ENCODE measurements around the gene NSL1. TPM values are rescaled to one million over a fixed set of nuclear protein-coding genes. Genes with fewer than 3 reads are reported as not detected.
"Not testable (repeated sequence)": the region's sequence is repeated elsewhere in the genome, so short reads cannot be mapped to it uniquely, and the experiment has no call there.

The NSL1 gene
- polyA plus RNA-seq, 12 donors, result 30.0 to 42.9 (median 33.0) TPM; not detected in 1

DNA sequence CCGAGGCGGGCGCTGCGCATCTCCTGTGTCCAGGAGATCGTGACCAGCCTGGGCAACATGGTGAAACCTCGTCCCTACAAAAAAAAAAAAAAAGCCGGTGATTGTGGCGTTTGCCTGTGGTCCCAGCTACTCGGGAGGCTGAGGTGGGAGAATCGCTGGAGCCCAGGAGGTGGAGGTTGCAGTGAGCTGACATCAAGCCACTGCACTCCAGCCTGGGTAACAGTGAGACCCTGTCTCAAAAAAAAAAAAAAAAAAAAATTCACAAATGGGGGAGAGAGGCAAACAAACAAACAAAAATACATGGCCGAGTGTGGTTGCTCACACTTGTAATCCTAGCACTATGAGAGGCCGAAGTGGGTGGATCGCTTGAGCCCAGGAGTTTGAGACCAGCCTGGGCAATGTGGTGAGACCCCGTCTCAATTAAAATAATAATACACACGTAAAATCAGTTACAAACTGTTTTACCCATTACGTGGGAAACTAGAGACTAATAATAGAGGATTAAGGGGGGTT, 875 bp upstream of the NSL1 start:
- no peak for DNase-seq

DNA sequence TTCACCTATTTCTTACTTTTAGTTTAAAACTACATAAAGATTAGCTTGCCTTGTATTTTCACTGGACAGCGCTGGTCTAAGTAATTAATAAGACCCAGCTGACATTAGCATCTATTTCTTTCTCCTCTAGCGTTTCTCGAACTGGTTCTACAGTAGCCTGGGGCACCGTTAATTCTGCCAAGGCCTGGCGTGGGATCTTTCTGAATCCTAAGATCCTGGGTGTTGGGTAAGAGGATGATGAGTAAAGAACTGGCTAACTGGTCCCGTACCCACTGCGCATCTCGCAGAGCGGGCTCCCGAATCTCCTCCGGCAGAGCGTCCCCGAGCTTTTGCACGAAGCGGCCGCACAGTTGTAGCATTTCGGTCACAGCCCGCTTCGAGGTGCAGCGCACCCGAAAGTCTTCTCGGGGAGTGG, 309 bp downstream of the NSL1 start:
- no peak for DNase-seq

DNA sequence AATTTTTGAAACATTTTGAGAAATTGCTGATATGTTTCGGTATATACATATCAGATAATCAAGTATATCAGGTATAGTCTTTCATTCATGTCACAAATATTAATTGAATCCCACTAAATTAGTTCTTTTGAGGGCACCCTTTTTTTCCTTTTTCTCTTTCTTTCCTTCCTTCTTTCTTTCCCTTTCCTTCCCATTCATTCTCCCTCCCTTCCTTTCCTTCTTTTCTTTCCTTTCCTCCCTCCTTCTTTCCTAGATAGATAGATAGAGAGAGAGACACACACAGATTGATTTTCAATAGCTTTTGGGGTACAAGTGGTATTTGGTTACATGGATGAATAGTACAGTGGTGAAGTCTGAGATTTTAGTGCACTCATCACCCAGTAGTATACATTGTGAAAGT, 5.7 kb downstream of the NSL1 start:
- DNase-seq, result no peak

DNA sequence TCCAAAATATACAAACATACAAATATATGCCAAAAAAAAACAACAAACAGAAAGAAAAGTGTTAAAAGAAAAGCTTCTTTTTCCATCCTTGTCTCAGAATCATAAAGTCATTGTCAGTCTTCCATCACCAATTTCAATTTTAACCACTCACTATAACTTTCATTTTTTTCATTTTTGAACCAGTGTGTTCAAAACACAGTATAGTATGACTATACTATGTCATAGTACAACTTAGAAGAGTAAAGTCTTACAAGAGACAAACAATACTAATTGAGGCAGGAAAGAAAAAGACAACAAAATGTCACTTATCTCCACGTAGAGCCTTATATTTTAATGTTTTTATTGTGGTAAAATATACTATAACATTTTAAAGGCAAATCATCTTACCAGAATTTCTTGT, 7.6 kb downstream of the NSL1 start:
- DNase-seq, result no peak

DNA sequence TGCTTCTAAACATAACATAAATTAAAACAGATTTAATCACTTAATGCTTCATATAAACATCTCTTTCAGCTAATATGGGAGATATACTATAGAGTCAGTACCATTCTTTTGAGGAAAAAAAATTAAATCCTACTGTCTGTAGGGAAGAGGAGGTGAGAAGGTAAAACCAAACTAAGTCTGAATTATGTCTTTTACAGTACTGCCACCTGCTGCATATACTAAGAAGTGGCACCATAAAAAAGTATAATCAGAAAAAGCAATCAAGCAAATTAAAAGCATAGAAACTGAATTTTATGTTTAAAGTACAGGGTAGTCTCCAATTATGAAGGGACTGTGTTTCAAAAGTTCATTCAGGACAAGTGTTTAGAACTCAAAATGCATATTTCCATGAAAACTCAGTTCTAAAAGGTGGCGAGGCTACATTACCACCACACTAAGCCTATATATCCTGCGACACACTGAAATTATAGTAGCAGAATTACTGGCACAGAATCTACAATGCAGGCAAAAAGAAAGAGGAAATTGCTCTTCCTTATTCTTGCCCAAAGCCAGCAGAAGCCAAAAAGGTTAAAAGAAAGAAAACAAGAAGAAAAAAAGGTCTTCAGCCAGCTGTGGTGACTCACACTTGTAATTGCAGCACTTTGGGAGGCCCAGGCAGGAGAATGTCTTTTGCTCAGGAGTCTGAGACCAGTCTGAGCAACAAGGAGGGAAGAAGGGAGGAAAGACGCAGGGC, 9.0 kb downstream of the NSL1 start:
- DNase-seq, result no peak

DNA sequence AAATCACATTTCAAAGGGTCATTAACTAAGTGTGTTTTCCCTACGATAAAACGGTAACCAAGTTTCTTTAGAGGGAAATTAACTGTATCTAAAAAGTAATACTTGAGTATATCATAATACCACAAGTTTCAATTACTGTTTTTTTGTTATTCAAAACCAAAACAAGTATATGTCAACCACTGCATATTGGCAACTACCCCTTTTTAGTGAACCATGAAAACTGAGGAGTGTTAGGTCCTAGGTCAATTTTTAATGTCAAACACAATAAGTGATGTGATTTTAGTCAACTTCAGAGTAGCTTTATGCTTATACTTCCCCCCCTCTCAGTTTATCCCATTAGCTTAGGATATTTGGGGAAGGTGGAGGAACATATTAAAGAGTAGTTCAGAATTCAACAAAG, 10.4 kb downstream of the NSL1 start:
- no peak for DNase-seq

DNA sequence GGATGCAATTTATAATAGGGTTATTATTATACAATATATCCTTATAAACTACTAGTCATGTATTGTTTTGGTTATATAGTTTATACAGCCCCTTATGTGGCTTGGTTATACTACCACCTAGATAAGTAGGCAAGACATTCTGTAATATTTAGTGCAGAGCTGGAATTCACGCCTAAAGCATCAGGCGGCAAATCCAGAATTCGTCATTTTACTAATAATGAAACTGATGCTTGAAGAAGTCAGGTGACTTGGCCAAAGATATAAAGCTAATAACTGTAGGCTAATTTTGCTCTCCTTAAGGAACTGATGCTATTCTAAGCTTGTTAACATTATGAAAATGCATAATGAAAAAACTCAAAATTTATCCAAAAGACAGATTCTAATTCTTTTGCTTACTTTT, 10.8 kb downstream of the NSL1 start:
- DNase-seq, result no peak

DNA sequence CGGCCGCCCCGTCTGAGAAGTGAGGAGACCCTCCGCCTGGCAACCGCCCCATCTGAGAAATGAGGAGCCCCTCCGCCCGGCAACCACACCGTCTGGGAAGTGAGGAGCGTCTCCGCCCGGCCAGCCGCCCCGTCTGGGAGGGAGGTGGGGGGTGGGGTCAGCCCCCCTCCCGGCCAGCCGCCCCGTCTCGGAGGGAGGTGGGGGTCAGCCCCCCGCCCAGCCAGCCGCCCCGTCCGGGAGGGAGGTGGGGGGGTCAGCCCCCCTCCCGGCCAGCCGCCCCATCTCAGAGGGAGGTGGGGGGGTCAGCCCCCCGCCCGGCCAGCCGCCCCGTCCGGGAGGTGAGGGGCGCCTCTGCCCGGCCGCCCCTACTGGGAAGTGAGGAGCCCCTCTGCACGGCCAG, 12.5 kb downstream of the NSL1 start:
- DNase-seq, result not testable (repeated sequence)

DNA sequence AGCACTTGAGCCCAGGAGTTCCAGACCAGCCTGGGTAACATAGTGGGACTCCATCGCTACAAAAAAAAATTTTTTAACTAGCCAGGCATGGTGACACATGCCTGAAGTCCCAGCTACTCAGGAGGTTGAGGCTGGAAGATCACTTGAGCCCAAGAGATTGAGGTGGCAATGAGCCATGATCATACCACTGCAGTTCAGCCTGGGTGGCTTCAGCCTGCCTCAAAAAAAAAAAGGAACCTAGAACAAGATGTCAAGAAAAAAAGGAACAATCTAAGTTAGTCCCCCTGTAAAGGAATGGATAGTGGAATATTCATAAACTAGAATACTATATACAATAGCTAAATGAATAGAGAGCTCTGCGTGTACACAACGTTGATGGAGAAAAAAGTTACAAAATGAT, 14.4 kb downstream of the NSL1 start:
- no peak for DNase-seq

DNA sequence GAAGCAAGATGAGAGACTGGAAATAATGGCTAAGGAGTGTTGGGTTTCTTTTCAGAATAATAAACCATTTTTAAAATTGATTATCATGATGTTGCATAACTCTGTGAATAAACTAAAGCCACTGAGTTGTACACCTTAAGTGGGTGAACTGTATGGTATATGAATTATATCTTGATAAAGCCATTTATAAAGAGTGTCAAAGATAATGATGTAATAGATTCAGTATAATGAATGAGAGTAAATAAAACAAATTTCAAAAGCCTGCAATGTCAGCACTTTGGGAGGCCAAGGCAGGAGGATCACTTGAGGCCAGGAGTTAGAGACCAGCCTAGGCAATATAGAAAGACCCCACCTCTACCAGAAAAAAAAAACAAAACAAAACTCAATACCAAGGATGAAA, 16.3 kb downstream of the NSL1 start:
- DNase-seq, result no peak

DNA sequence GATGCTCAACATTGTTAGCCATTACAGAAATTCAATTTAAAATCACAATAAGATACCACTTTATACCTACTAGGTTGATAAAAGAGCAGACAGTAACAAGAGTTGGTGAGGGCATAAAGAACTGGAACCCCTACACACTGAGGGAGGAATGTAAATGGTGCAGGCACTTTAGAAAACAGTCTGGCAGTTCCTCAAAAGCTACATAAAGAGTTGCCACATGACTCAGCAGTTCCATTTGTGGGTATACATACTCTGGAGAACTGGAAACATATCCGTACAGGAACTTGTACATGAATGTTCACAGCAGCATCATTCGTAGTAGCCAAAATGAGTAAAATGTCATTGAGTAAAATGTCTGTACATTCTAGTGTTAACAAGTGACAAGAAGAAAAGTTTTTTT, 17.0 kb downstream of the NSL1 start:
- DNase-seq, result no peak

DNA sequence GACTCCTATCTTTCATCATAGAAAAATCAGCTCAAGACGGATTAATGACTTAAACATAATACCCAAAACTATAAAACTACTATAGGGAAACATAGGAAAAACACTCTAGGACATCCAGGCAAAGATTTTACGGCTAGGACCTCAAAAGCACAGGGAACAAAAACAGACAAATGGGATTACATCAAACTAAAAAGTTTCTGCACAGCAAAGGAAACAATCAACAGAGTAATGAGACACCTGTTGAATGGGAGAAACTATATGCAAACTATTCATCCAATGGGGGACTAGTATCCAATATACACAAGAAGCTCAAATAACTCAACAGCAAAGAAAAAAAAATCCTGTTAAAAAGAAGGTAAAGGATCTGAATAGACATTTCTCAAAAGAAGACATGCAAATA, 18.6 kb downstream of the NSL1 start:
- no peak for DNase-seq

DNA sequence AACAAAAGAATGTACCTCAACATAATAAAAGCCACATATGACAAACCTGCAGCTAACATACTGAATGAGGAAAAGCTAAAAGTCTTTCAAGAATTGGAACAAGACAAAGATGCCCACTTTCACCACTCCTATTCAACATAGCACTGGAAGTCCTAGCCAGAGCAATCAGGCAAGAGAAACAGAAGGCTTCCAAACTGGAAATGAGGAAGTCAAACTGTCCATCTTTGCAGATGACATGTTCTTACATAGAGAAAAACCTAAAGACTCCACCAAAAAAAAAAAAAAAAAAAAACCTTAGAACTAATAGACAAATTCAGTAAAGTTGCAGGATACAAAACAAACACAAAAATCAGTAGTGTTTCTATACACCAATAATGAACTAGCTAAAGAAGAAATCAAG, 20.2 kb downstream of the NSL1 start:
- DNase-seq, result no peak

DNA sequence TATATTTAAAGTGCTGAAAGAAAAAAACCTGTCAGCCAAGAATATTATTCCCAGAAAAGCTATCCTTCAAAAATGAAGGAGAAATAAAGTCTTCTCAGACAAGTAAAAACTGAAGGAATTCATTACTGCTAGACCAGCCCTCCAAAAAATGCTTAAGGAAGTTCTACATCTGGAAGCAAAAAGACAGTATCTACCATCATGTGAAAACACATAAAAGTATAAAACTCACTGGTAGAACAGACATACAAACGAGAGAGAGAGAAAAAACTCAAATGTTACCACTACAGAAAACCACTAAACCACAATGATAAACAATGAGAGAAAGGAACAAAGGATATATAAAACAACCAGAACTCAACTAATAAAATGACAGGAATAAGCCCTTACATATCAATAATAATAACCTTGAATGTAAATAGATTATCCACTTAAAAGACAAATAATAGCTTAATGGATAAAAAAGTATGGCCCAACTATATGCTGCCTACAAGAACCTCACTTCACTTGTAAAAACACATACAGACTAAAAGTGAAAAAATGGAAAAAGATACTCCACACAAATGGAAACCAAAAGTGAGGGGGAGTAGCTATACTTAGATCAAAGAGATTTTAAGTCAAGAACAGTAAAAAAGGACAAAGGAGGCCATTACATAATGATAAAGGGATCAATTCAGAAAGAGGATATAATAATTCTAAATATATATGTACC, 22.0 kb downstream of the NSL1 start:
- no peak for DNase-seq

DNA sequence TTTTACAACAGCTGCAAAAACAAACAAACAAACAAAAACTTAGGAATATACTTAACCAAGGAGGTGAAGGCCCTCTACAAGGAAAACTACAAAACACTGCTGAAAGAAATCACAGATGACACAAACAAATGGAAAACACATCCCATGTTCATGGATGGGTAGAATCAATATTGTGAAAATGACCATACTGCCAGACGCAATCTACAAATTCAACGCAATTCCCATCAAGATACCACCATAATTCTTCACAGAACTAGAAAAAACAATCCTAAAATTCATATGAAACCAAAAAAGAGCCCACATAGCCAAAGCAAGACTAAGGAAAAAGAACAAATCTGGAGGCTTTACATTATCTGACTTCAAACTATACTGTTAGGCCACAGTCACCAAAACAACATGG, 24.8 kb downstream of the NSL1 start:
- DNase-seq, result not testable (repeated sequence)

DNA sequence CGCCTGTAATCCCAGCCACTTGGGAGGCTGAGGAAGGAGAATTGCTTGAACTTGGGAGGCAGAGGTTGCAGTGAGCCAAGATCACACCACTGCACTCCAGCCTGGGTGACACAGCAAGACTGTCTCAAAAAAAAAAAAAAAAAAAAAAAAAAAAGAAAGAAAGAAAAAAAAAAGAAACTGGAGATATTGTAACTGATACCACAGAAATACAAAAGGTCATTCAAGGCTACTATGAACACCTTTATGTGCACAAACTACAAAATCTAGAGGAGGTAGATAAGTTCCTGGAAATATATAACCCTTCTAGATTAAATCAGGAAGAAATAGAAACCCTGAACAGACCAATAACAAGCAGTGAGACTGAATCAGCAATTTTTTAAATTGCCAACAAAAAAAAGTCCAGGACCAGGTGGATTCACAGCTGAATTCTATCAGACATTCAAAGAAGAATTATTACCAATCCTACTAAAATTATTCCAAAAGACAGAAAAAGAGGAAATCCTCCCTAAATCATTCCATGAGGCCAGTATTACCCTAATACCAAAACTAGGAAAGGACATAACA, 26.8 kb downstream of the NSL1 start:
- not testable (repeated sequence) for DNase-seq

DNA sequence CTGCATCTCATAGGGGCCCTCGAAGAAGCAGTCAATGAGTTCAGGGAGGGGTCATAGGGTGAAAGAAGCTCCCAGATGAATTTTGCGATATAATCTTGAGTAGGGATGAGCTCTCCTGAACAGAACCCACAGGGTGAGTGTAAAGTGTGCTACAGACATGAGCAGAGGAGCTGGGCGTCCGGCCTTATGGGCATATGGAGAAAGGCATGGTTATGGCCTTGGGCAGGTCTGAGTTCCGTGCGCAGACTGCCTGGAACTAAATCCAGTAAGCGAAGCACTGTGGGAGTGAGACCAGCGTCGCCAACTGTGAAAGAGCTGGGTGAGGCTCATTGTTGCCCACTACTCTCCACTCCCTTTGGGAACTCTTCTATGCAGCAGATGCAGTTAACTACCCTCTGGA, 28.7 kb downstream of the NSL1 start:
- DNase-seq, result no peak

DNA sequence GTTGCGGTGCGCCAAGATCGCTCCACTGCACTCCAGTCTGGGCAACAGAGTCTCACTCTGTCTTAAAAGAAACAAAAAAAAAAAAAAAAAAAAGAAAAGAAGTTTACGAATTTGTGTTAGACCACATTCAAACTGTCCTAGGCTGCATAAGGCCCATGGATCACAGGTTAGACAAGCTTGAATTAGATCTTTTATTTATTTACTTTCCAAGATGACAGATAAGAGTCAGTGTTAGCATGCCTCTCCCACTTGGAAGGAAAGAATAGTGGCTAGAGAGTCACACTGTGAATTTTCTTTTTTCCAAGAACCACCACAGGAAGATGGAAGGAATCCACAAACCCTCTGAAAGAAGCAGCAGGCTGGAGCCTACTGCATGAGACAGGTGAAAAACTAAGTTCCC, 29.3 kb downstream of the NSL1 start:
- DNase-seq, result no peak

DNA sequence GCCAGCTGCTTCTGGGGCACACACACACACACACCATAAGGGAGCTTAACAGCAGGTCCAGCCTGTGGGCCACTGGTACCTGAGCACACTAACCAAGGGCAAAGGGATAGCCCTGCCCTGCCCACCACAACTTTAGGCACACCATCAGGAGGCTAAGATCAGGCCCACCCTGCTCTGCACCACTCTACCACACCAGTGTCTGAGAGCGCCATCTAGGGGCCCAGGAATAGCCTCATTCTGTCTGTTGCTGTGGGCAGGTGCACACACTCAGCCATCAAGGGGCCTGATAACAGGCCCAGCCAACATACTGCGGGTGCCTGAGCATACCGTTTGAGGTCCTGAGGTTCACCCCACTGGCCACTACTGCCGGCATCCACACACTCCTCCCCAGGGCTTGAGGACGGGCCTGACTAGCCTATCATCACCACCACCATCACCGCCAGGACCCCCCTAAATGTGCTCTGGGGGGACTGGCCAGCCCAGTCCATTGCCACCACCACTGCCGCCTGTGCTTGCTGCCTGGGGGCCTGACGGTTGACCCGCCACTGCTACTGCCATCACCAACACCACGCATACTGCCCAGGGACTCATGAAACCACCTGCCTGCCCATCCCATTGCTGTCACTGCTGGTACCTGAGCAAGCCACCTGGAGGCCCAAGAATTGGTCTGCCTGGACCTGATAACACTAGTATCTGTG, 31.3 kb downstream of the NSL1 start:
- DNase-seq, result no peak

DNA sequence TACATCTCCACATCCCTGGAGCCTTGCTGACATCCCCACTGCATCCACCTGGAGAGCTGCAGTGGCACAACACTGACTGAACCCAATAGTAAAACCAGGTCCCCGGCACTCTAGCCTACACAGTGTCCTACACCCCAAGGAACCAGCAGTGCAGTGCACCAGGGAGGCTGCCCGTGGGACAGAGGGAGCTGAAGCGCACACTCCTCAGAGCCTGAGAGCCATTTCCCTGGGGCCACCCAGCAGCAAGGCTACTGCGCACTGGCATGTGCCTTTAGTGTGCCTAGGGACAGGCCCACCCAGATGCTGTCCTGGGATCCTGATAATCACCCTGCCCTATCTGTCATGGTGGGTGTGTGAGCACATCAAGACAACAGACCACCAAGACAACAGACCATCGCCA, 31.9 kb downstream of the NSL1 start:
- no peak for DNase-seq

DNA sequence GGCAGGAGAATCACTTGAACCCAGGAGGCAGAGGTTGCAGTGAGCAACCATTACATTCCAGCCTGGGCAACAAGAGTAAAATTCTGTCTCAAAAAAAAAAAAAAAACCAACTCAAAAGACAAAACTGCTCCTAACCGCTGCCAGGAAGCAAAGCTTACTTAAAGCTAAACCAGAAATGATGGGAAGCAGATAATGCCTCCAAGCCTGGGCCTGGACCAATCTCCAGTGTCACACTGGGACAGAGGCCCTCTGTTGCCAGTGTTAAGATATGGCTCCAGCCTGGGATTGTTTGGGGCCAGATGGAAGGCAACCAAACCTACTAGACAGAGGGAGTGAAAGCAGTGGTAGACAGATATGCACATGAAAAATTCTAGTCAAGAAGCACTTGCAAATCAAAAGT, 36.9 kb downstream of the NSL1 start:
- no peak for DNase-seq

DNA sequence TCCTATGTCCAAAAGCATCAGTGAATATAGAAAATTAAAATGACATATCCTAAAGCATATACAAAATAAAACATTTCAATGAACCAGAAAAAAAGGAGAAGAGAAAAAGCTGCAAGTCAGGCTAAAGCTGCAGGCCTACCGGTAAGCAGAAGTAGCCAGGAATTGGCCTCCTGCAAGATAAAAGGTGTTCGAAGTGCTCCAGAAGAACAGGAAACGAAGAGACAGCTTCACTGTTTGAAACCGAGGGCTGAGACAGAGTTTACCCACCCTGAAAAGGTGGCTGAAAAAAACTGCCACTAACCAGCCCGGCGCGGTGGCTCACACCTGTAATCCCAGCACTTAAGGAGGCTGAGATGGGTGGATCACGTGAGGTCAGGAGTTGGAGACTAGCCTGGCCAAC, 37.4 kb downstream of the NSL1 start:
- no peak for DNase-seq

DNA sequence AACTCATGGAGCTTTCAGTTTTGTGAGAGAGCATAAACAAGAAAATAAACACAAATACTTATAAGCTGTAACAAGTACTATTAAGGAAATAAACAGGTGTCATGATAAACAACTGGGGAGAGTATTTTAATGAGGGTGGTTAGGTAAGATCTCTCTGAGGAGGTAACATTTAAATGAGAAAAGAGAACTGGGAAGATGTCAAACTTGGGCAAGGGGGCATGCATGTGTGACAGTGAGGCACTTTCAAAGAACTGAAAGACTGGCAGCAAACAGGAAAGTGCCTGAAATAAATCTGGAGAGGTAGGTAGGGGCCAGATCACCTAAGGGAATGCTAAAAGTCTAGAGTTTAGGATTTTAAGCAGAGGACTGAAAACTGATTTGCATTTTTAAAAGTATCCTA, 37.8 kb downstream of the NSL1 start:
- no peak for DNase-seq

Measured in muscle of arm (tissue), 12 donors.